B cell (primary cell): ENCODE measurements around the gene KCTD17. TPM values are rescaled to one million over a fixed set of nuclear protein-coding genes. Genes with fewer than 3 reads are reported as not detected.

ENCODE experiments used
- ATAC-seq: fragments of 200-7000 bp; cut with Tn5 transposase; one replicate; pipeline ENCODE4 v1.10.0; 2021; ENCODE audit warnings: low read depth, mild to moderate bottlenecking, moderate number of reproducible peaks, moderate library complexity
- CTCF ChIA-PET: fragments of 350-600 bp; sonication (Branson Sonifier 250); formaldehyde crosslinking; loops from one replicate; lab custom pipeline; 2021; ENCODE audit warnings: antibody characterized with exemption, inconsistent platforms; lab: Charles Lee
- POLR2A ChIA-PET: fragments of 350-600 bp; sonication (Branson Sonifier 250); formaldehyde crosslinking; loops from one replicate; lab custom pipeline; 2021; ENCODE audit warnings: antibody characterized with exemption; lab: Charles Lee
- DNase-seq: peaks from one replicate; pipeline ENCODE4 v3.0.0; 2013
- H2AFZ ChIP-seq: 2 replicates; pipeline ENCODE4 v1.6.1; 2012; ENCODE audit warnings: mild to moderate bottlenecking, low read depth, low read length; ENCODE audit not compliant: insufficient read depth, poor library complexity, severe bottlenecking
- H3K27ac ChIP-seq, 2 donors: 1 replicate in 1 of 2; 2 replicates in 1 of 2; pipeline ENCODE4 v1.5.1; 2012 to 2013; ENCODE audit warnings: low read length in 2 of 2, mild to moderate bottlenecking in 2 of 2, moderate library complexity in 1 of 2
- H3K27me3 ChIP-seq, 4 experiments: fragments of 200-600 bp in 1 of 4; sonication (generic) in 1 of 4; replicated peaks in 1 of 4; 1 replicate in 2 of 4; 2 replicates in 2 of 4; pipeline versions ENCODE4 v1.6.1 to v1.7.0; 2013 to 2016; ENCODE audit warnings: low read length in 3 of 4, mild to moderate bottlenecking in 2 of 4, mixed read lengths in 1 of 4, moderate library complexity in 1 of 4; ENCODE audit not compliant: insufficient read depth in 4 of 4, control insufficient read depth in 3 of 4; ENCODE audit errors: control extremely low read depth in 1 of 4
- H3K36me3 ChIP-seq, 2 experiments: replicated peaks in 1 of 2; 1 replicate in 1 of 2; 2 replicates in 1 of 2; pipeline versions ENCODE4 v1.6.1 to v1.7.1; 2013; ENCODE audit warnings: low read length in 1 of 2; ENCODE audit not compliant: insufficient read depth in 2 of 2, control insufficient read depth in 1 of 2; ENCODE audit errors: control extremely low read depth in 1 of 2, extremely low read depth in 1 of 2
- H3K4me1 ChIP-seq, 2 donors: fragments of 200-600 bp in 1 of 2; sonication (generic) in 1 of 2; 1 replicate in 1 of 2; 2 replicates in 1 of 2; pipeline versions ENCODE4 v1.5.1 to v1.6.1; 2013 to 2017; ENCODE audit warnings: low read length in 2 of 2; ENCODE audit not compliant: control insufficient read depth in 2 of 2, insufficient read depth in 2 of 2
- H3K4me2 ChIP-seq: replicated peaks from 2 replicates; pipeline ENCODE3; 2012; ENCODE audit warnings: mild to moderate bottlenecking, low read depth, low read length; ENCODE audit not compliant: poor library complexity, severe bottlenecking
- H3K4me3 ChIP-seq, 5 experiments: fragments of 200-600 bp in 1 of 5; sonication (generic) in 1 of 5; 1 replicate in 3 of 5; 2 replicates in 2 of 5; pipeline versions ENCODE4 v1.5.1 to v1.7.0; 2011 to 2016; ENCODE audit warnings: low read length in 4 of 5, mild to moderate bottlenecking in 4 of 5, low read depth in 2 of 5, control low read depth in 1 of 5, moderate library complexity in 1 of 5; ENCODE audit not compliant: insufficient read depth in 1 of 5; ENCODE audit errors: control extremely low read depth in 1 of 5, extremely low read depth in 1 of 5
- H3K79me2 ChIP-seq: fragments of 200-600 bp; sonication (generic); one replicate; pipeline ENCODE4 v1.6.0; 2016; ENCODE audit warnings: low read length; ENCODE audit not compliant: control insufficient read depth, insufficient read depth
- H3K9ac ChIP-seq: fragments of 200-600 bp; sonication (generic); 2 replicates; pipeline ENCODE4 v1.6.1; 2017; ENCODE audit warnings: mild to moderate bottlenecking, low read length, moderate library complexity
- H3K9me3 ChIP-seq, 3 donors: one replicate each; pipeline versions ENCODE4 v1.6.1 to v1.7.1; 2013; ENCODE audit warnings: low read length in 2 of 3; ENCODE audit not compliant: control insufficient read depth in 2 of 3, insufficient read depth in 1 of 3; ENCODE audit errors: control extremely low read depth in 1 of 3
- H4K20me1 ChIP-seq: 2 replicates; pipeline ENCODE4 v1.6.0; 2012; ENCODE audit warnings: mild to moderate bottlenecking, low read length; ENCODE audit not compliant: insufficient read depth, control insufficient read depth, poor library complexity, severe bottlenecking
- H3K27ac Mint-ChIP-seq: one replicate; pipeline ENCODE4 v1.8.0; 2021; ENCODE audit warnings: mixed read lengths
- H3K27me3 Mint-ChIP-seq: one replicate; pipeline ENCODE4 v1.8.0; 2021; ENCODE audit warnings: mixed read lengths
- H3K4me1 Mint-ChIP-seq: one replicate; pipeline ENCODE4 v1.8.0; 2021; ENCODE audit warnings: mixed read lengths
- H3K4me3 Mint-ChIP-seq: one replicate; pipeline ENCODE4 v1.8.0; 2021; ENCODE audit warnings: mixed read lengths
- H3K9me3 Mint-ChIP-seq: one replicate; pipeline ENCODE4 v1.8.0; 2022; ENCODE audit warnings: mixed read lengths; ENCODE audit not compliant: insufficient read depth
- CTCF ChIP-seq: fragments of 200-600 bp; IDR thresholded peaks from one replicate; pipeline ENCODE4 v1.8.0; 2022; ENCODE audit warnings: antibody characterized with exemption, mild to moderate bottlenecking
- EZH2 ChIP-seq: IDR thresholded peaks from 2 replicates; pipeline ENCODE4 v1.6.1; 2012; ENCODE audit warnings: borderline replicate concordance, low read depth, mild to moderate bottlenecking, moderate library complexity, low read length; ENCODE audit not compliant: insufficient read depth, poor library complexity, severe bottlenecking
- WGBS: methylation state at CpG from one replicate; pipeline ENCODE4 v1.1.5; 2013; ENCODE audit warnings: missing lambda C conversion rate; ENCODE audit not compliant: insufficient coverage; 5-methylcytosine and 5-hydroxymethylcytosine counted together
- intact Hi-C: fragments of 100-400 bp; cut with micrococcal nuclease; formaldehyde crosslinking; loops from one replicate; pipeline ENCODE4 v1.10.0; 2022
- polyA plus RNA-seq: library from polyadenylated mRNA; depleted of rRNA; stranded (reverse); fragments of >200 nt; gene quantifications from 2 replicates; pipeline ENCODE4 v1.2.3, GENCODE V29; 2012
- total RNA-seq, 2 donors: library from RNA; stranded (reverse); fragments of 120-200 nt in 1 of 2; gene quantifications; 1 replicate in 1 of 2; 2 replicates in 1 of 2; pipeline versions ENCODE4 v1.2.3 to v1.2.4, GENCODE V29; 2013 to 2022

KCTD17 gene
- total and polyA plus RNA-seq, 2 donors (not counting 1 experiment from before 2014, with no cell fraction given) = 29.0 to 41.3 TPM

DNA sequence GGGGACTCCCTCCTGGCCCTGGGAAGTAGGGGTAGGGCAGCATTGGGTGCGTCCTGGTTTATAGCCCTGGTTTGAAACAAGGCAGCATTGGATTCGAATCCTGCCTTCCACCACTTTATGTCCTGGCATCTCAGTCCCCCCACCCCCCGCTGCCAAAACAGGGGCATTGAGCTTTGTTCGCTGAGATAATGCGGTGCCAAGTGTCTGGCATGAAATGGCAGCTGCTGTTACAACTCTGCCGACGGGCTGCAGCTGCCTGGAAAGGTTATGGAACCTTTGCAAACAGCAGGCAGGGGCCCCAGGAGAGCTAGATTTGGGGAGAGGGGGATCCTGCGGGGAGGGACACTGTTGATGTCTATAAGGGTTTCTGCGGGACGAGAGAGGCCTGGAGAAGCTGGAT lies 34.2 kb upstream of the KCTD17 start:
- TF ChIP-seq EZH2 (no peak), CTCF (no peak)
- ChIA-PET POLR2A (no interaction called here), CTCF (interaction anchor here (0.7 kb wide), 1 partner anchor 55 kb away, joined by 3 read pairs; no protein-coding TSS in a partner anchor)
- Histone ChIP-seq H3K4me2 (no peak overlapping the region), H3K9ac (no peak overlapping the region), H3K4me3 (no peak overlapping the region), H2AFZ (no peak overlapping the region), H3K4me1 (peaks cover 9 to 20% of the 10 kb centered on the region in 2 donors), H4K20me1 (no peaks in the 10 kb centered on the region), H3K36me3 (no peaks in the 10 kb centered on the region), H3K27ac (no peak overlapping the region), H3K27me3 (no peaks in the 10 kb centered on the region), H3K79me2 (peaks cover 3% of the 10 kb centered on the region), H3K9me3 (no peaks in the 10 kb centered on the region)
- H3K4me1 Mint-ChIP-seq = peaks cover 20% of the 10 kb centered on the region
- H3K9me3 Mint-ChIP-seq = no peaks in the 10 kb centered on the region
- peak overlapping the region; percentile 50 for H3K4me3 Mint-ChIP-seq
- no peaks in the 10 kb centered on the region for H3K27me3 Mint-ChIP-seq
- 98% methylated on average over 10 of the region's 10 CpGs for WGBS
- intact Hi-C loops = no loop called here
- no peak for DNase-seq
- ATAC-seq = no peak
- peak overlapping the region; percentile 53 for H3K27ac Mint-ChIP-seq

DNA sequence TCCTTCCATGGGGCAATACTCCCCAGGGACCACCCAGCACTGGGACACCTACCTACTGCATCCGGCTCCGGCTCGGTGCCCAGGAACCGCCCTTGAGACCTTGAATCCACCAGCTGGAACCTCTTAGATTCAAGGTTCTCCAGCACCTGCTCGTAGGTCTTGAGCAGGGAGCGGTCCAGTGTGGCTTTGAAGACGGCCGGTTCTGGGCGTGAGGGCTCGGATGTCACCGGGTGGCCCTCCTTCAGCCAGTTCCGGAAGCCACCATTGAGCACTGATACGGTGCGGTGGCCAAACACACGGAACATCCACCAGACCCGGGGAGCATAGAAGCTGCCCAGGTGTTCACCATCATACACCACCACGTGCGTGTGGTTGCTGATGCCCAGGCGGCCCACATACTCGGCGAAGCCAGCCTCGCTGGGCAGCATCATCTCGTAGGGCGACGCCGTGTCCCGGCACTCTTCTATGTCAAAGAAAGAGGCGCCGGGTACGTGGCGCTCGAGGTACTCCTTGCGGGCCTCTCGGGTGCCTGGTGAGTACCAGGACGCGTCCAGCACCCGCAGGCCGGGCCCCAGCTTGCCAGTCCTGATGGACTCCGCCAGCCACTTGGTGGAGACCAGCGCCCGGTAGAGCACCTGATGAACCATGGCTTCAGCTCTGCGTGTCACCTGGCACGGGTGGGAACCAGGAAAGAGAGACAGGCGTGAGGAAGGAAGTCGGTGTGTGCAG lies 33.3 kb upstream of the KCTD17 start:
- DNase-seq = no peak
- CTCF ChIA-PET = interaction anchor here (0.9 to 1.5 kb wide), 4 partner anchors 23 to 162 kb away, joined by 4 to 7 read pairs (median 5); partner anchors contain the start of gene KCTD17
- intact Hi-C loops = no loop called here

More for the DNA sequence above, 33.3 kb upstream of the KCTD17 start:
- 89% methylated on average over 45 of the region's 45 CpGs for WGBS
- Histone ChIP-seq H3K9me3 (no peaks in the 10 kb centered on the region), H3K4me1 (peaks cover 9 to 20% of the 10 kb centered on the region in 2 donors), H4K20me1 (no peaks in the 10 kb centered on the region), H3K36me3 (no peaks in the 10 kb centered on the region), H3K27ac (no peak overlapping the region), H3K79me2 (peaks cover 5% of the 10 kb centered on the region), H3K27me3 (no peaks in the 10 kb centered on the region), H3K4me2 (peak overlapping the region; percentile 93), H3K9ac (no peak overlapping the region), H3K4me3 (no peak overlapping the region), H2AFZ (peak overlapping the region; percentile 92)
- no peaks in the 10 kb centered on the region for H3K27me3 Mint-ChIP-seq
- no peak for TF ChIP-seq CTCF
- TF ChIP-seq EZH2 = no peak
- H3K27ac Mint-ChIP-seq = peak overlapping the region; percentile 26
- H3K4me3 Mint-ChIP-seq = peak overlapping the region; percentile 83
- H3K9me3 Mint-ChIP-seq = no peaks in the 10 kb centered on the region
- no peak for ATAC-seq
- POLR2A ChIA-PET = interaction anchor here (0.6 kb wide), 1 partner anchor 658 kb away, joined by 3 read pairs; no protein-coding TSS in a partner anchor
- H3K4me1 Mint-ChIP-seq = peaks cover 20% of the 10 kb centered on the region
